HG03097 (cell line): ENCODE measurements around the gene CD69.

Experiments
- ATAC-seq: cut with Tn5 transposase; IDR thresholded peaks from one replicate; pipeline ENCODE4 v1.9.1; 2021; ENCODE audit not compliant: unreplicated experiment, low FRiP score

Gene CD69

DNA sequence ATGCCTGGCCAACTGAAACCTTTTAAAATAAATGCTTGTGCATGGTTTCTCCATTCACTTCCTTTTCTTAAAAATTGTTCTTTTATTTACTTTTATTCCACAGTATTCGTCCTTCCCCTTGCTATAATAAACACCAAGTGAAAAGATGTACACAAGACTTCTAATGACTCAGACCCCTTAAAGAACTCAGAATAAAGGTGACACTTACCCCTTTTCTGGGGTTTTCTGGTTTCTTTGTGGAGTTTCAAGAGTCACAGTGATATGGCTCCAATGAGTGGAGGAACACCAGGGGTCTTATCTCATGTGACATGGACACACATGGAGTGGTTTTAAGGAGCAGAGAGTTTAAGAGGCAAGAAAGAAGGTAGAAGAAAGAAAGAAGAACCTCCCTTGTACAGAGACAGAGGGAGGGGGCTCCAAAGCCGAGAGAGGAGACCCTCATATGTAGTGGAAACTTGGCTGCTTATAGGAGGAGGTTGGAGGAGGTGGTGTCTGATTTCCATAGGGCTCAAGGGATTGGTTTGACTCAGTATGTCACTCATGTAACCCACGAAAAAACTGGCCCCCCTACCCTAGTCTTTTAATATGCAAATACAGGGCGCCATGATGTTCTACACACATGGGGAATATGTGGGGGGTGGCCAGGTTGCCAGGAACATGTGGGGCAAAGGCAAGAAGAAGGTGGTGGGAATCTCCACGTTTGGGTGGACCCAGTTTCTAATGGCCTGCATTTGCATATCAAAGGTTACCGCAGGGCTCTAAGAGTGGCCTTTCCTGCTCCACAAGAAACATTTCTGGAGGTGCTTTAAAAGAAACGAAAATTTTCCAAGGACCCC lies 22.1 kb upstream of the CD69 start:
- no peak for ATAC-seq

DNA sequence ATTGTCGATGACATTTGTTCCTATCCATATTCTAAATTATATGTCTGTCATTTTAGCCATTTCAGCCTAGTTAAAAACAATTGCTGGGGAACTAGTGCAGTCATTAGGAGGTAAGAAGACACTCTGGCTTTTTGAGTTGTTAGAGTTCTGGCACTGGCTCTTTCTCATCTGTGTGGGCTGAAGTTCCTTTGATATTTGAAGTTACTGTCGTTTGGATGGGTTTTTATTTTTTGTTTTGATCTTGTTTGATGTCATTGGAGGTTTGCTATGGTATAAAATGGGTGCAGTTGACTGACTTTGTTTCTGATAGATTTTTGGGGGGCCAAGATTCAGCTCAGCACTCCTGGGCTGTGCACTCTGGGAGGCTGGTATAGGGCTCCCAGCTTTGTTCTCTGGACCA lies 20.7 kb upstream of the CD69 start:
- no peak for ATAC-seq

DNA sequence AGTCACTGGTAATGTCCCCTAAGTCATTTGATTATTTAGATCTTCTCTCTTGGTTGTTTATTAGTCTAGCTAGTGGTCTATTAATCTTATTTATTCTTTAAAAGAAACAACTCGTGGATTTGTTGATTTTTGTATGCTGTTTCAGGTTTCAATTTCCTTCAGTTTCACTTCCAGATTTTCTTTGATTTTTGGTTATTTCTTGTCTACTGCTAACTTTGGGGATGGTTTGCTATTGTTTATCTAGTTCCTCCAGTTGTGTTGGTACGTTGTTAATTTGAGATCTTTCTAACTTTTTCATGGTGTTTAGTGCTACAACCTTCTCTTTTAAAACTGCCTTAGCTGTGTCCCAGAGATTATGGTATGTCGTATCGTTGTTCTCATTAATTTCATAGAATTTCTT lies 18.5 kb upstream of the CD69 start:
- ATAC-seq = no peak

DNA sequence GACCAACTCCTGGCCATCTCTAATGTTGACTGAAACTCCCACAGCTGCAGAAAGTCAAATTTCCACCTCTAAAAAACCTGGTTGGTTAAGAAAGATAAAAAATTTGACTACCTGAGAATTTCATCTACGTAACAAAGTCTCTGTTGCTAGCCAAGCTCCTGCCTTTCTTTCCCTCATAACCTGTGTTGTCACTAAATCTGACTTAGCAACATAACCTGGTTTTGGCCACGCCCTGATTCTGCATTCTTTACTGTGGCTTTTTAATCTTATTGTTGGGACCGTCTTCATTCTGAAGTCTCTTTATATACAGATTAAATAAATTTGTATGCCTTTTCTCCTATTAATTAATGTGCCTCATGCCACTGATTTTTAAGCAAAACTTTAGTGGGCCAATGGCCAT lies 16.1 kb upstream of the CD69 start:
- no peak for ATAC-seq

DNA sequence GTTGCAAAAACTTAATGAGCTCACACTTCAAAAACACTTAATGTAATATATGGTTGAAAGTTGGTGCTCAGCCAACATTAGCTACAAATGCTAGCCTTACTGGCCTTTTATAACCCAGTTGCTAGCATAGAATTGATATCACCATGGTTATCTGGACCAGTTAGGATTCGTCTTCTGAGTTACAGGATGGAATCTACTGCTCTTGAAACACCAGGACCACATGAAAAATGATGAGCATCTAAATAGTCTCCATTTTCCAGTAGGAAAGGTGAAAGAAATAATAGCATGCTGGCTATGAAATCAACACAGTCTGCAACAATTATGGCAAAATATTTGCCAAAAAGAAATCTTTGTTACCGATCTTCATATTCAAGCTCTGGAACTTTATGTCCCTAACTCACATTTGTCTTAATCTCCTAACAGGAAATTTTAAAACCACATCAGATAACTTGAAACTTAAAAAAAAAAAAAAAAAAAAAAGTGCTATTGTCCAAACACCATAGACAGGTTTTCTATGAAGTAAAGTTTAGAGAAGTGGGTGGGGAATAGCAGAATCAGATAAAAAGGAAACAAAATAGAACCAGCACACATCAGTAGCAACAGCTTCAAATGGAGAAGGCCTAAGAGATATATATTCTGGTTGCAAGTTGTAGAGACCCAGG lies 12.6 kb upstream of the CD69 start:
- no peak for ATAC-seq

DNA sequence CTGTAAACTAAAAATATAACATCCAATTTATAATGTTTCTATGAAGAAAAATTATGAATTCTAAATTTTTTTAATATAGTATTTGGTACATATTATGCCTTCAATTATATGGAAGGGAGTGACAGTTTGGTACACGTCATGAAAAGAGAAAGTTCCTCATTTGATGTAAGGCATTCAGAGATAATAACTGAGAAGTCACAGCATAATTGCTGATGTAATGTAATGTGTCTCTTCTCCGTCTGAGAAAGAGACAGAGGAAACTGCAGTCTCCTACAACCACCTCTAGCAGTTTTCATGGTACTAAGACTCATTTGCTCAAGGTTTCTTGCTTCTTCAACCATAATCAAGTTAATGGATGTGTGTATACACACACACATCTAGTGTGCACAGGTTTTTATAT lies 2.3 kb upstream of the CD69 start:
- no peak for ATAC-seq

DNA sequence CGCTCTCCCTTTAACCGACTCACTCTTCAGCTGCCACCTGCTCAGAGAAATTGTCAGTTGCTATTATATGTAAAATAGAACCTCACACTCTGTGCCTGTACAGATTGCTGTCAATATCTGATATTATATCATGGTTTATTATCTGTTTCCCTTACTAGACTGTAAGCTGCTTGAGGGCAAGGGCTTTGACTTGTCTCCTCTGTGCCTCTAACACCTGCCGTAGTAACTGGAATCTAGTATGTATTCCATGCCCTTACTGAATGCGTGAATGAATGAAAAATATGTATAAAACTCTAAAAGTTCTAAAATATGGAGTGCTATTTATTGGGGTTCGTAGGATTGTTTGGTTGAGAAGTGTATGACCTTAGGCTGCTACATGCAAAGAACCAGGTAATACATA lies 1.7 kb upstream of the CD69 start:
- no peak for ATAC-seq

DNA sequence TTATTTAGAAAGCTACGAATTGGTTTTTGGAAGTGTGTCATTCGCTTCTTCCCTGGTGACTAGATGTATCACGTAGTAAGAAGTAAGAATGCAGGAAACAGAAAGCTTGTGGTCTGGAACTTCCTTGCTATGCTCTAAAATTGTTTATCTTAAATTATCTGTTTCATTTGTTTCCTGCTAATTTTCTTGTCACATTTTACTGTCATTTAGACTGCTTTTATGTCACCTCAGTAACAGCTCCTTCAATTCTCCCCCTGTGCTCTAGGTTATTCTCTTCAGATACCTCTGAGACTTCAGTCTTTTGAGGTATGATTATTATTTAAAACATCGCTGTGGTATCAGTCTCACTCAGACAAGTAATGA lies 699 bp upstream of the CD69 start:
- no peak for ATAC-seq

DNA sequence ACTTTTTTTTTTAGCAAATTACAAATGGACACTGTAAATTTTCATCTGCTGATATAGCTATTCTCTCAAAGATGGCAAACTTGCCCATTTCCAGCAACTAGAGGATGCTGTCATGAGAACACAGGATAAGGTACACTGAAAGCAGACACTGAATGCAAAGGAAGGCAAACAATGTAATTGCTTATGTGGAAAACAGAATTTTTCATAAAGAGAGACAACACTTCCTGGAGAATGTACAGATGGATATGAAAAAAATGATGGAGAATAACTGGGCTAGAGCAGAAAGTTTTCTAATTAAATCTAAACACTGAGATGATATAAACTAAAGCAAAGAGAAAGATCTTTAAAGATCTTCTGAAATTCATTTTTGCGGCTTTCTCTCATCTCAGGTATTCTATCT lies 581 bp downstream of the CD69 start:
- no peak for ATAC-seq

DNA sequence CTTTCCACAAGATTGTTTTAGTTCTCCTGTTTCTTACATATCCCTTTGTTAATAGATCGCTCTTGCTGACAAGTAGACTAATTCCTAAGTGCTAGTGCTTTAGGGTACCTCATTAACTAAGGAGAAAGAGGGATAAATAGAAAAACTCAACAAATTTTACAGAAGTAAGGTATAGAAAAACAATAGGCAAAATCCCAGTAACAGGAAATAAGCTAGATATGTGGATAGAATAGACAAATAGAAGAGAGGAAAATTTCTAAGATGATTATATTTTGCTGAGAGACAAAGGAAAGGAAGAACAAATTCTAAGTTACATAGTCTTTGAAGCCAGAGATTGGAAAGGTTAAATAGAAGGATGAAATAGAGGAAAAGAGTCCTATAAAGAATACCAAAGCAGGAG lies 1.0 kb downstream of the CD69 start:
- ATAC-seq = no peak

DNA sequence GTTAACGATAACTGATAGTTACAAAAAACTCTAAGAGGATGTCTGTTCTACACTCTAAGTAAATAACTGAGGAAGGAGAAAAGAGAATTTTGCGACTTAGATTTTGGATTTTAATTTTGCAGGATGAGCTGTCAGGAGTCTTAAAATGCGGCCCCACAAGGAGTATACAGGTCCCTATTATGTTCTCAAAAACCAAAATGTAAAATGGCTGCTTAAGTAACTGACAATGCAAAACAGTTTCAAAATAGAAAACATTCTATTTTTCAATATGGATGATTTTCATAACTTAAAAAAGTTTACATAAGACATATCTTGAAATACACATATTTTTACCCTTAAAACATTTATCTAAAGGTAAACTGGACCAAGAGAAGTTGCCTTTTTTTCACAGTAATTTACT lies 2.6 kb downstream of the CD69 start:
- no peak for ATAC-seq

DNA sequence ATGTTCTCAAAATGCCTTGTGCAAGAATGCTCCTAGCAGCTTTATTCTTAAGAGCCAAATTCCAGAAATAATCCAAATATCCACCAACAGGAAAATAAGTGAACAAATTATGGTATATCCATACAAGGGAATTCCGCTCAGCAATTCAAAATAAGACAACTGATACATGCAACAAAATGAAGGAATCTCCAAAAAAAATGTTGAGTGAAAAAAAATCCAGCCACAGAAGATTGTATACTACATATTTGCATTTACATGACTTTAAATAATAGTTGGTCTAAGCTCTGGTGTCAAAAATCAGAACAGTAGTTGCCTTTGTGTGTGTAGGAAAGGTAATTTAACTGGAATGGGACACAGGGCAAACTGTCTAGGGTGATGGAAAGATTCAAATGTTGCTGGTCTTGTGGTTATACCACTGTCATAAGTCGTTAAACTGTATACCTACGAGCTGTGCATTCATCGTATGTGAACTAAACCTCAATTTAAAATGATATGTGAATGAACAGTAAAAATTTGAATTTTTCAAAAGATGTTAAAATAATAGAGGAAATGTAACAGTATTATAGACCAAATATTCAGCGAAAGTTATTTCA lies 3.2 kb downstream of the CD69 start:
- no peak for ATAC-seq

DNA sequence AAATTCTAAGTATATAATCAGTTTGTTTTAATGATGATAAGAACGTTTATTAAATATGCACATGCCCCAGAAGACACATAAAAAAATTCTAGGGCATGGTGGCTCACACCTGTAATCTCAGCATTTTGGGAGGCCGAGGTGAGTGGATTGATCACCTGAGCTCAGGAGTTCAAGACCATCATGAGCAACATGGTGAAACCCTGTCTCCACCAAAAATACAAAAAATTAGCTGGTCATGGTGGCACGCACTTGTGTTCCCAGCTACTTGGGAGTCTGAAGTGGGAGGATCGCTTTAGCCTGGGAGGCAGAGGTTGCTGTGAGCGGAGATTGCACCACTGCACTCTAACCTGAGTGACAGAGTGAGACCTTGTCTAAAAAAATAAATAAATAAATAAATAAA lies 4.0 kb downstream of the CD69 start:
- ATAC-seq = no peak

DNA sequence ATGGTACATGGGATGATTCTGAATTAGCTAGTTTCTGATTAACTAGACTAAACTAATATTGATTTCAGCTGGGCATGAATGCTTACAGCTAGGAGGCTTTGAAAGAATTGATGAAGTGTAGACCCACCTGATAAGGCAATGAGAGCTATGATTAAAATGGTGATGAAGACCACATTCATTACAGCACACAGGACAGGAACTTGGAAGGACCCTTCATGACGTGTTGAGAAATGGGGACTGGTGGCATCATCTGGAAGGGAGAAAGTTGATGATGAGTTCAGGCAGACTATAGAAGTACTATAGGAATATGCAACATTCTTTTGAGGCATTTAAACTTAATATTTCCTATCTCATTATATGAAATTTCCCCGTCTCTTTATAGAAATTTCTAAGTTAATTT lies 4.5 kb downstream of the CD69 start:
- no peak for ATAC-seq

DNA sequence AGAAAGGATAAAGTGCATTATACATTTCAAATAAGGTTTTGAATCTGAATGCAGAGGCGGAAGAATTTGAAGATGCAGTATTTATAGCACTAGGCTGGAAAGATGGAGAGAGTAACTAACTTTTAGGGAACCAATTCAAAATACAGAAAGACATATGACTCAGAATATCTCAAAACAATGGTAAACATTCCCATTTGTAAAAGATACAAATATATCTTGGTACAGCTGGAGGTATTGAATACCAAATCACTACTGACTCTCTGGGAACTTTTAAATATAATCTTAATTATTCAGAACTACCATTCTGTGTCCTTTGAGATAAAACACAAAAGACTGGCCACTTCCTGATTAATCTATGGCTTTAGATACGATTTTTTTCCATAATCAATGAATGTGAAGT lies 5.1 kb downstream of the CD69 start:
- ATAC-seq = no peak

DNA sequence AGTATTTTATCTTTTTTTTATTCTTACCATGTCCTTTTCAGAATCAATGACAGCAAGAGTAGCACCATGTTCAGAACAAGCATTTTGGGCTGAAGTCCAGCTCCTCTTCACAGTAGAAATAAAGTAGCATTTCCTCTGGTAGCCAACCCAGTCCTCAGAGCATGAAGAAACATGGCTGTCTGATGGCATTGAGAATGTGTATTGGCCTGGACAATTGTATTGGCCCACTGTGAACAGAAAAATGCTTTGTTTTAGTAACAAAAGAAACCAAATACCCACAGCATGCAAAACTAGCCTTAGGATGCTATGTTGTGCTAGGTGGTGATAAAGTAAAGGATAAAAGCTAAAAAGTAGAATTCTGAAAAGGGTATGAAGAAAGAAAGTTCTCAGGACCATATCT lies 5.7 kb downstream of the CD69 start:
- no peak for ATAC-seq

DNA sequence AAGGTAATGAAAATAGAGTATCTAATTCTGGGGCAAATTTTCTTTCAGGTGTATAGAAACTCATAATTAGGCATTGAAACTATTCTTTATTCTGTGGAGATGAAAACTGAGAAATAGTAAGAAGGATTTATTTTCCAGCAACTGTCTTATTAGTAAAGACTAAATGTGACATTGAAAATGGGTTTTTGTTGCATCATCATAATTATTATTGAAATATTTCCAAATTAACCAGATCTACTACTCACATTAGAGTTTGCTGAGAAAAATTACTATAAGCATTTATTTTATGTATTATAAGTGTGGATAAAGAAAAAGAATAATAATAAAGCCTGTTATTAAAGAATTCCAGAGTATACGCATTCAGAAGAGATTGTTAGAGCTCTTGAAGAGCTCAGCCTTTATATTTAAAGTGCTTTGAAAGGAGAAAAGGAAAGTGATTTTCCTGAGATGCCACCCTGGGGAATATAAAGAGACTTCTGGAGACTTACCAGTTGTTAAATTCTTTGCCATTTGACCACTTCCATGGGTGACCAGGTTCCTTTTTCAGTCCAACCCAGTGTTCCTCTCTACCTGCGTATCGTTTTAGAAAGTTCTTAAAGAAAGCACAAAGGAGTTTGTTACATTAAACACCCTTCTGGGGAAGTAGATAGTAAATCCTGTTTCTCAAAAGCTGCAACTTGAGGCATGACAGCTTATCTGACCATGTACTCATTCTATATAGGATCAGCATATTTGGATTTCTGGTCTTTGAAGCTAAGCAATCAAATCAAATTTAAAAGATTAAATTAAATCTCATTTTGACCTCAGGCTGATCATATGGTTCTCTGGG lies 6.4 kb downstream of the CD69 start:
- no peak for ATAC-seq

DNA sequence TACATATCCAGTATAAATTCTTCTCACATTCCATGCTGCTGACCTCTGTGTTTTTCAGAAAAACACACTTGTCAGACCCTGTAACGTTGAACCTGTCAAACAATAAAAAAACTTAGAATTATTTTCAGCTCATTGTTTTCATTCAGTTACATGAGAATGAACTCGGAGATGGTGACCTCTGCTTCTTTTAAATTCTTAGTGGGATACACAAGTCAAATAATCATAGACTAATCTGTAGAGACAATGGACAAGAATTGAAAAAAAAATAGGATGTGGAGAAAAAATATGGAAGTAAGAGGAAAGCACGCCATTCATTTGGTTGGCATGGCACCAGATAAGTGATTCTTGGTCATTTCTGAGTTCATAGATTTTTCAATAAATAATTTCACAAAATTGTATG lies 7.2 kb downstream of the CD69 start:
- no peak for ATAC-seq

DNA sequence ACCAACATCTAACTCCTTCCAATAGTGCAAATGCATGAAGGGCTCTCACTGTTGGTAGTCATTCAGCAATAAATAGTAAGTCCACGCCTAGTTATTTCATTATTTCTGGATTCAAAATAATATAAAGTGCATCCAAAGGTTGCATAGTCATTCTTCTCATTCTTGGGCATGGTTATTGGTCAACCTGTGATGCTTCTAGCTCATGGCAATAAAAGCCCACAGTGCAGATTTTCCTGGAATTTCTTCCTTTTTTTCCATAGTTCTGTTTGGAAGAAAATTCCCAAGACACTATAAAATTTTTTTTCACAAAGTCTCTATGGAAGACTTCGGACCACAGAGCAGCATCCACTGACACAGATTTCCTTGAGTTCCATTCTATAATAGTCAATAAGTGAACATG lies 7.6 kb downstream of the CD69 start:
- no peak for ATAC-seq

DNA sequence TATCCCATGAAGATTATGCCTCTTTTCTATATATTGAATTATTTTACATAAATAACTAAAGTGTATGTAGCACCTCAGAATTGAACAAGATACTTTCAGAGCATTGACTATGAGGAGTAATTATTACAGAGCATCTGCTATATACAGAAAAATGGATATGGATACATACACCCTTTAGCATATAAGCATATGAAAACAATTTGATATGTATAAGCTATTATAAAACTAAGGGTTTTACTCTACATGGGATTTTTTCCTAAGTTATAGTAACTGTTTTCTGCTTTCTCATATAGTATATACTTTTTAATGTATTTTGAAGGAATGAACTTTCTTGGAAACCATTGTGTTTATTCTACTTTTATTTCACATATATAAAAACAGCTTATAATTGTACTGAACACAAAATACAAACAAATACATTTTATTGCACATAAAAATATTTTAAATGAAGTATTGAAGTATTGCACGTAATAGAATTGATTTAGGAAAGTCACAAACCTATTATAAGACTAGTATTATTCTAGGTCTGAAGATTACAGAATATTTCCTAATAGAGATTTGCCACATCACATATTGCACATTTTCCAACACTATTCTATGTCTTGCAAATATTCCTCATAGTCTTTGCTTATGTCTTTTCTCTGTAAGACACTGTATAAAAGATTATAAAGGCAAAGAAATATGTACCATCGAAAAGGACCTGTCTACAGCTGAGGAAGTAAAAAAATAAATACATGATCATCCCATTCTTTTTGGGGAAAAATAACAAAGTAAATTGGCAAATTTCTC lies 8.4 kb downstream of the CD69 start:
- no peak for ATAC-seq
